ENCODE measurements around the gene SLC24A4.

- TF ChIP-seq JUN (IDR thresholded peaks at IDR 0.05; ENCODE audit: borderline replicate concordance, insufficient read depth, insufficient read length, low read depth) (no peak), POLR2A (IDR thresholded peaks at IDR 0.05; ENCODE audit: low read depth, low read length) (no peak), EZH2 (IDR thresholded peaks at IDR 0.05; ENCODE audit: borderline replicate concordance, low read depth, low read length, severe bottlenecking) (no peak)
These were observed 17.1 kb downstream of the SLC24A4 start for GRCh38 chr14:92340071-92340470.

Data from endothelial cell of umbilical vein (primary cell).